CD4-positive, alpha-beta T cell (primary cell): ENCODE data around the gene WDR64. TPM values are rescaled to one million over a fixed set of nuclear protein-coding genes. Genes with fewer than 3 reads are reported as not detected.

Experiments used
- ATAC-seq: fragments of 200-7000 bp; cut with Tn5 transposase; one replicate; pipeline ENCODE4 v1.10.0; 2022; ENCODE audit warnings: mild to moderate bottlenecking; ENCODE audit not compliant: poor library complexity
- CTCF ChIA-PET: fragments of 350-600 bp; sonication (Branson Sonifier 250); formaldehyde crosslinking; loops from one replicate; lab custom pipeline; 2021; ENCODE audit warnings: antibody characterized with exemption, inconsistent platforms; lab: Charles Lee
- POLR2A ChIA-PET: fragments of 350-600 bp; sonication (Branson Sonifier 250); formaldehyde crosslinking; loops from one replicate; lab custom pipeline; 2021; ENCODE audit warnings: antibody characterized with exemption, inconsistent platforms; lab: Charles Lee
- DNase-seq, 14 experiments: peaks; one replicate each; pipeline ENCODE4 v3.0.0-alpha.2; 2013 to 2020; ENCODE audit warnings: mixed read lengths in 2 of 14
- H3K27ac ChIP-seq, 2 donors: one replicate each; pipeline versions ENCODE4 v1.5.1 to v1.7.0; 2013; ENCODE audit warnings: low read length in 2 of 2, low read depth in 1 of 2, mild to moderate bottlenecking in 1 of 2
- H3K27me3 ChIP-seq, 2 experiments: 1 replicate in 1 of 2; 2 replicates in 1 of 2; pipeline versions ENCODE4 v1.6.1 to v1.7.0; 2013; ENCODE audit warnings: low read length in 2 of 2, control low read depth in 1 of 2, mild to moderate bottlenecking in 1 of 2, moderate library complexity in 1 of 2; ENCODE audit not compliant: insufficient read depth in 2 of 2, control insufficient read depth in 1 of 2
- H3K36me3 ChIP-seq: one replicate; pipeline ENCODE4 v1.6.1; 2013; ENCODE audit warnings: low read length, control low read depth; ENCODE audit not compliant: insufficient read depth
- H3K4me1 ChIP-seq: one replicate; pipeline ENCODE4 v1.6.1; 2013; ENCODE audit warnings: low read length, control low read depth; ENCODE audit not compliant: insufficient read depth
- H3K4me3 ChIP-seq: one replicate; pipeline ENCODE4 v1.5.1; 2013; ENCODE audit warnings: mild to moderate bottlenecking, low read length, moderate library complexity
- H3K9me3 ChIP-seq, 2 experiments: 1 replicate in 1 of 2; 2 replicates in 1 of 2; pipeline versions ENCODE4 v1.6.1 to v1.7.0; 2013; ENCODE audit warnings: low read length in 2 of 2, mild to moderate bottlenecking in 2 of 2, control low read depth in 1 of 2, moderate library complexity in 1 of 2; ENCODE audit not compliant: control insufficient read depth in 1 of 2, insufficient read depth in 1 of 2
- H3K27ac Mint-ChIP-seq: one replicate; pipeline ENCODE4 v1.8.0; 2020; ENCODE audit warnings: mixed read lengths
- H3K27me3 Mint-ChIP-seq: one replicate; pipeline ENCODE4 v1.8.0; 2021; ENCODE audit warnings: mixed read lengths
- H3K36me3 Mint-ChIP-seq: one replicate; pipeline ENCODE4 v1.8.0; 2021; ENCODE audit warnings: low read depth, mixed read lengths
- H3K4me1 Mint-ChIP-seq: one replicate; pipeline ENCODE4 v1.8.0; 2021; ENCODE audit warnings: low read depth, mixed read lengths
- H3K4me3 Mint-ChIP-seq: one replicate; pipeline ENCODE4 v1.8.0; 2020; ENCODE audit warnings: mild to moderate bottlenecking, mixed read lengths
- H3K9me3 Mint-ChIP-seq: one replicate; pipeline ENCODE4 v1.8.0; 2020; ENCODE audit warnings: mixed read lengths
- intact Hi-C, 2 experiments: fragments of 100-400 bp; cut with DNase I in 1 of 2; cut with micrococcal nuclease in 1 of 2; formaldehyde crosslinking; loops; one replicate each; pipeline versions ENCODE4 v1.15.1 to v1.9.0; 2023 to 2025; cut with DNase I, micrococcal nuclease
- total RNA-seq, 174 experiments: library from RNA in 2 of 174; stranded (reverse) in 2 of 174; gene quantifications; one replicate each; pipeline ENCODE4 v1.2.3 and lab custom pipeline; 2021 to 2026
- TF ChIP-seq, protein P1 (sequence below): fragments of 200-600 bp; IDR thresholded peaks from one replicate; pipeline ENCODE4 v1.8.0; 2022; ENCODE audit warnings: antibody characterized with exemption, mild to moderate bottlenecking

The WDR64 gene
- total RNA-seq, 2 experiments from 2014 or later = 0.67 TPM; not detected in 1

DNA sequence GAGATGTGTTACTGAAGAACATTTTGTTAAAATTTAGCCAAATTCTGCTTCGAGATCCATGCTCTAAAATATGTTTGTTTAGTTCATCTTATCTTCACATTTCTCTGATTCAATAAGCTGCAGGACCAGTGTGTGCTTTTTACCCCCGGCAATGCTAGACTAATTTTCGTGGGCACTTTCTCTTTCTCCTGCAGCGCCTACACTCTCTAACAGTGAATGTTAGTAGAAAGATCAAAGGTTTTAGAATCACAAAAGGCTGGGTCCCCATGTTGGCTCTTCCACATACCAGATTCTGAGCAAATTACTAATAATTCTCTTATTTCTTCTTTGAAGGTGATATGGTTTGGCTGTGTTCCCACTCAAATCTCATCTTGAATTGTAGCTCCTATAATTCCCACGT lies 20.4 kb upstream of the WDR64 start:
- intact Hi-C loops = no loop called here
- Mint-ChIP-seq H3K4me3 (peak overlapping the region; percentile 66), H3K9me3 (no peaks in the 10 kb centered on the region), H3K36me3 (peaks cover 18% of the 10 kb centered on the region), H3K27ac (peak overlapping the region; percentile 74), H3K4me1 (peaks cover 36% of the 10 kb centered on the region), H3K27me3 (no peaks in the 10 kb centered on the region)
- POLR2A ChIA-PET = no interaction called here
- Histone ChIP-seq H3K27ac (no peak overlapping the region), H3K36me3 (peaks cover 5% of the 10 kb centered on the region), H3K27me3 (no peaks in the 10 kb centered on the region), H3K4me1 (peaks cover 2% of the 10 kb centered on the region), H3K9me3 (no peaks in the 10 kb centered on the region), H3K4me3 (no peak overlapping the region)
- CTCF ChIA-PET = no interaction called here
- DNase-seq = no peak
- no peak for ATAC-seq
- TF ChIP-seq, protein P1, sequence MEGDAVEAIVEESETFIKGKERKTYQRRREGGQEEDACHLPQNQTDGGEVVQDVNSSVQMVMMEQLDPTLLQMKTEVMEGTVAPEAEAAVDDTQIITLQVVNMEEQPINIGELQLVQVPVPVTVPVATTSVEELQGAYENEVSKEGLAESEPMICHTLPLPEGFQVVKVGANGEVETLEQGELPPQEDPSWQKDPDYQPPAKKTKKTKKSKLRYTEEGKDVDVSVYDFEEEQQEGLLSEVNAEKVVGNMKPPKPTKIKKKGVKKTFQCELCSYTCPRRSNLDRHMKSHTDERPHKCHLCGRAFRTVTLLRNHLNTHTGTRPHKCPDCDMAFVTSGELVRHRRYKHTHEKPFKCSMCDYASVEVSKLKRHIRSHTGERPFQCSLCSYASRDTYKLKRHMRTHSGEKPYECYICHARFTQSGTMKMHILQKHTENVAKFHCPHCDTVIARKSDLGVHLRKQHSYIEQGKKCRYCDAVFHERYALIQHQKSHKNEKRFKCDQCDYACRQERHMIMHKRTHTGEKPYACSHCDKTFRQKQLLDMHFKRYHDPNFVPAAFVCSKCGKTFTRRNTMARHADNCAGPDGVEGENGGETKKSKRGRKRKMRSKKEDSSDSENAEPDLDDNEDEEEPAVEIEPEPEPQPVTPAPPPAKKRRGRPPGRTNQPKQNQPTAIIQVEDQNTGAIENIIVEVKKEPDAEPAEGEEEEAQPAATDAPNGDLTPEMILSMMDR = no peak

DNA sequence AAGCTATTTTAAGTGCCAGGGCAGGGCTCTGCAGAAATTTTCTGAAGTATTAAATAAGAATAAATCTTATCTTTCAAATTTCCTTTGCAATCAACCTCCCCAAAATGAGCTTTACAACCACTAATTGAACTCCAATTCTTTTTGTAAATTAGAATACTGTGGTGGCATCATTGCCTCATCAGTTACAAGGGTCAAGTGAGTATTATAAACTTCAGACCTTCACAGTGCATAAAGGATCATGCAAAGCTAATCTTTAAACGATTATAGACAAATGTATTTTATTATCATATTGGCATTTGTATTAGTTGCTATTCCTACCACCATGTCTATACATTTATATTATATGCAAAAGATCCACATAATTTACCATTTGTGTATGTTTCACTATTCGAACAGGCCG lies 19.1 kb upstream of the WDR64 start:
- H3K4me1 Mint-ChIP-seq = peaks cover 40% of the 10 kb centered on the region
- Histone ChIP-seq H3K4me1 (peaks cover 3% of the 10 kb centered on the region), H3K9me3 (no peaks in the 10 kb centered on the region), H3K27me3 (no peaks in the 10 kb centered on the region), H3K4me3 (no peak overlapping the region), H3K36me3 (peaks cover 5% of the 10 kb centered on the region), H3K27ac (no peak overlapping the region)
- H3K27ac Mint-ChIP-seq = no peak overlapping the region
- DNase-seq (no peak), ATAC-seq (no peak)
- H3K4me3 Mint-ChIP-seq = no peak overlapping the region
- no peaks in the 10 kb centered on the region for H3K9me3 Mint-ChIP-seq
- peaks cover 18% of the 10 kb centered on the region for H3K36me3 Mint-ChIP-seq
- POLR2A ChIA-PET = interaction anchor here (0.8 to 0.9 kb wide), 2 partner anchors 11 to 29 kb away, joined by 3 to 4 read pairs; no protein-coding TSS in a partner anchor
- TF ChIP-seq, protein P1 = no peak
- intact Hi-C loops = no loop called here
- no peaks in the 10 kb centered on the region for H3K27me3 Mint-ChIP-seq
- CTCF ChIA-PET = interaction anchor here (1.2 to 1.9 kb wide), 2 partner anchors 15 to 22 kb away, joined by 3 to 9 read pairs; no protein-coding TSS in a partner anchor

DNA sequence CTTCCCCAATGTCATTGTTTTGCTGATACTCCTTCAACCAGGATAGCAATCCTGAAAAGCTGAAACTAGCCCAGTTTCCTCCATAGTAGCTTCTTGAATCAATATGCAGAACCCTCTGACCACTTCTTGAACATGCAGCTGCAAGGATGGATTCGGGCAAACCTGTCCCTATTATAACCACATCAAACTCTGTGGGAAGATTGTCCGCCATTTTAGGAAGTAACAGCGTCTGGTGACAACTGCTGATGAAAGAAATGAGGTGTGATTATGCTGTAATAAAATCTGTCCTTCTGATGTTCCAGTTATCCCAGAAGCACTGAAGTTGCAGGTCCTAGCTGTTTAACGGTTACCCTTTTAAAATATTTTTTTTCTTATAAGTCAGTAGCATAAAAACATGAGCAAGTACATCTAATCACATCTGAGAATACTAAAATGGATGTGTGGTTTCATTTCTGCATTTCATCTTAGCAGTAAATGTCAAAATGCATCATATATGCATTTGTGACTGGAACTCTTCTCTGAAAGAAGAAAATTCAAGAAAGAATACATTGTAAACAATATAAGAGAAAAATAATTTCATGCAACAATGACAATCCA lies 16.4 kb upstream of the WDR64 start:
- intact Hi-C loops = loop anchor here in 1 of 2 experiments (5.0 kb wide), 1 partner anchor 1617 kb away; no protein-coding TSS in a partner anchor
- H3K9me3 Mint-ChIP-seq = no peaks in the 10 kb centered on the region
- no peak overlapping the region for H3K27ac ChIP-seq
- ChIA-PET POLR2A (no interaction called here), CTCF (interaction anchor here (1.2 kb wide), 1 partner anchor 8 kb away, joined by 3 read pairs; no protein-coding TSS in a partner anchor)
- peaks cover 18% of the 10 kb centered on the region for H3K36me3 Mint-ChIP-seq
- H3K4me1 ChIP-seq = peaks cover 14% of the 10 kb centered on the region
- H3K9me3 ChIP-seq = no peaks in the 10 kb centered on the region
- TF ChIP-seq, protein P1 = no peak
- DNase-seq (no peak), ATAC-seq (no peak)
- H3K27me3 Mint-ChIP-seq = no peaks in the 10 kb centered on the region
- H3K27me3 ChIP-seq = no peaks in the 10 kb centered on the region
- peaks cover 51% of the 10 kb centered on the region for H3K4me1 Mint-ChIP-seq
- no peak overlapping the region for H3K4me3 ChIP-seq
- no peak overlapping the region for H3K4me3 Mint-ChIP-seq
- H3K36me3 ChIP-seq = peaks cover 5% of the 10 kb centered on the region
- no peak overlapping the region for H3K27ac Mint-ChIP-seq
